ENCODE data around the gene NRF1.
"Not testable (repeated sequence)": the region's sequence is repeated elsewhere in the genome, so short reads cannot be mapped to it uniquely, and the experiment has no call there.

Gene NRF1

GRCh38 chr7:129571201-129571600, 40.3 kb upstream of the NRF1 start:
- ChIA-PET CTCF (no interaction called here), POLR2A (no interaction called here)
- no peak for DNase-seq (ENCODE audit: extremely low spot score)
- TF ChIP-seq ELF4 (IDR thresholded peaks at IDR 0.05): no peak
- no peak for TF ChIP-seq FOXM1 (IDR thresholded peaks at IDR 0.05; ENCODE audit: borderline replicate concordance)
- TF ChIP-seq ARNT (IDR thresholded peaks at IDR 0.05): no peak
- no peak for TF ChIP-seq SUZ12 (IDR thresholded peaks at IDR 0.05)
- no peak for TF ChIP-seq PKNOX1 (IDR thresholded peaks at IDR 0.05)
- no peak for TF ChIP-seq BHLHE40 (IDR thresholded peaks at IDR 0.05; ENCODE audit: borderline replicate concordance)

GRCh38 chr7:129572205-129572604, 39.3 kb upstream of the NRF1 start:
- no peak for TF ChIP-seq ZNF384 (IDR thresholded peaks at IDR 0.05)
- TF ChIP-seq PKNOX1 (IDR thresholded peaks at IDR 0.05): no peak
- TF ChIP-seq FOXM1 (IDR thresholded peaks at IDR 0.05; ENCODE audit: borderline replicate concordance): no peak
- TF ChIP-seq SP1 (IDR thresholded peaks at IDR 0.05): no peak
- TF ChIP-seq FOXA1 (IDR thresholded peaks at IDR 0.05): no peak
- POLR2A ChIA-PET: no interaction called here
- CTCF ChIA-PET: no interaction called here
- no peak for DNase-seq (ENCODE audit: extremely low spot score)

- TF ChIP-seq FOXA1 (IDR thresholded peaks at IDR 0.05) (no peak), FOXK2 (IDR thresholded peaks at IDR 0.05) (no peak), FOXM1 (IDR thresholded peaks at IDR 0.05; ENCODE audit: borderline replicate concordance) (no peak), ELF4 (IDR thresholded peaks at IDR 0.05) (no peak), BHLHE40 (IDR thresholded peaks at IDR 0.05; ENCODE audit: borderline replicate concordance) (no peak), CTBP1 (IDR thresholded peaks at IDR 0.05; ENCODE audit: borderline replicate concordance) (no peak), SUZ12 (IDR thresholded peaks at IDR 0.05) (no peak), TARDBP (IDR thresholded peaks at IDR 0.05) (no peak), ARNT (IDR thresholded peaks at IDR 0.05) (no peak), NFRKB (IDR thresholded peaks at IDR 0.05) (no peak), SP1 (IDR thresholded peaks at IDR 0.05) (no peak), ZNF384 (IDR thresholded peaks at IDR 0.05) (no peak), LEF1 (IDR thresholded peaks at IDR 0.05; ENCODE audit: borderline replicate concordance) (no peak), PKNOX1 (IDR thresholded peaks at IDR 0.05) (no peak), L3MBTL2 (conservative IDR thresholded peaks at IDR 0.05) (no peak), HDGF (IDR thresholded peaks at IDR 0.05; ENCODE audit: borderline replicate concordance) (no peak)
These were observed 37.0 kb upstream of the NRF1 start for GRCh38 chr7:129574487-129574886.

GRCh38 chr7:129575699-129576098, 35.8 kb upstream of the NRF1 start:
- ChIA-PET POLR2A (no interaction called here), CTCF (no interaction called here)
- DNase-seq (ENCODE audit: extremely low spot score): no peak

More at GRCh38 chr7:129574487-129574886, 37.0 kb upstream of the NRF1 start:
- ChIA-PET CTCF (no interaction called here), POLR2A (no interaction called here)
- no peak for DNase-seq (ENCODE audit: extremely low spot score)

GRCh38 chr7:129576138-129576537, 35.4 kb upstream of the NRF1 start:
- ChIA-PET CTCF (no interaction called here), POLR2A (no interaction called here)
- no peak for TF ChIP-seq FOXM1 (IDR thresholded peaks at IDR 0.05; ENCODE audit: borderline replicate concordance)
- no peak for TF ChIP-seq L3MBTL2 (conservative IDR thresholded peaks at IDR 0.05)
- no peak for TF ChIP-seq PKNOX1 (IDR thresholded peaks at IDR 0.05)
- TF ChIP-seq LEF1 (IDR thresholded peaks at IDR 0.05; ENCODE audit: borderline replicate concordance): no peak
- no peak for TF ChIP-seq BHLHE40 (IDR thresholded peaks at IDR 0.05; ENCODE audit: borderline replicate concordance)
- TF ChIP-seq SUZ12 (IDR thresholded peaks at IDR 0.05): no peak
- no peak for TF ChIP-seq NFRKB (IDR thresholded peaks at IDR 0.05)
- no peak for TF ChIP-seq TARDBP (IDR thresholded peaks at IDR 0.05)
- no peak for TF ChIP-seq ZNF384 (IDR thresholded peaks at IDR 0.05)
- TF ChIP-seq ARNT (IDR thresholded peaks at IDR 0.05): no peak
- no peak for TF ChIP-seq ELF4 (IDR thresholded peaks at IDR 0.05)
- no peak for TF ChIP-seq FOXA1 (IDR thresholded peaks at IDR 0.05)
- TF ChIP-seq HDGF (IDR thresholded peaks at IDR 0.05; ENCODE audit: borderline replicate concordance): no peak
- no peak for TF ChIP-seq SP1 (IDR thresholded peaks at IDR 0.05)
- no peak for TF ChIP-seq CTBP1 (IDR thresholded peaks at IDR 0.05; ENCODE audit: borderline replicate concordance)
- no peak for DNase-seq (ENCODE audit: extremely low spot score)

More at GRCh38 chr7:129575699-129576098, 35.8 kb upstream of the NRF1 start:
- no peak for TF ChIP-seq SUZ12 (IDR thresholded peaks at IDR 0.05)
- no peak for TF ChIP-seq FOXA1 (IDR thresholded peaks at IDR 0.05)
- TF ChIP-seq NFRKB (IDR thresholded peaks at IDR 0.05): no peak
- TF ChIP-seq CTBP1 (IDR thresholded peaks at IDR 0.05; ENCODE audit: borderline replicate concordance): no peak
- no peak for TF ChIP-seq FOXK2 (IDR thresholded peaks at IDR 0.05)

GRCh38 chr7:129578829-129579228, 32.7 kb upstream of the NRF1 start:
- TF ChIP-seq CTBP1 (IDR thresholded peaks at IDR 0.05; ENCODE audit: borderline replicate concordance): no peak
- TF ChIP-seq TARDBP (IDR thresholded peaks at IDR 0.05): no peak
- no peak for TF ChIP-seq FOXK2 (IDR thresholded peaks at IDR 0.05)
- TF ChIP-seq PKNOX1 (IDR thresholded peaks at IDR 0.05): no peak
- no peak for TF ChIP-seq ELF4 (IDR thresholded peaks at IDR 0.05)
- ChIA-PET POLR2A (no interaction called here), CTCF (no interaction called here)
- DNase-seq (ENCODE audit: extremely low spot score): no peak

GRCh38 chr7:129586179-129586578, 25.3 kb upstream of the NRF1 start:
- POLR2A ChIA-PET; DNase-seq (ENCODE audit: extremely low spot score); CTCF ChIA-PET: not testable (repeated sequence)

Measured in HEK293T (cell line).